GM19455 (cell line): ENCODE data around the gene GRHL3.

Experiments used
- ATAC-seq: cut with Tn5 transposase; IDR thresholded peaks from one replicate; pipeline ENCODE4 v1.9.1; 2021; ENCODE audit not compliant: unreplicated experiment

The GRHL3 gene

DNA sequence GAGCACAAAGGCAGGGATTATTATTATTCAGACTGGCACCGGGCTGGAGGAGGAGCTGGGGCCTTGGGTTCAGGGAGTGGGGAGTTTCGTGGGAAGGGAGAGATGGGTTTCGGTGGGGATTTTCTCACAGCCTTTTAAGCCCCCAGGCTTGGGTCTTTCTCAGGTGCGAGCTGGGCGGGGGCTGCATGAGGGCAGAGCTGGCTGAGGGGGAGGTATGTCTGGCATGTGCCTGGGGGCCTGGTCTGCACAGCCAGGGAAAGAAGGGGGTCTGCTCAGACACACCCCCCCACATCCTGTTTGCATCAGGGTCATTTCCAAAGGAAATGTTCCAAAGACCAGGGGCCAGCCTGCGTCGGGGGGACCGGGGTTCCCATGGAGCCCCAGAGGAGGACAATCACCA, 21.6 kb downstream of the GRHL3 start:
- ATAC-seq: no peak

DNA sequence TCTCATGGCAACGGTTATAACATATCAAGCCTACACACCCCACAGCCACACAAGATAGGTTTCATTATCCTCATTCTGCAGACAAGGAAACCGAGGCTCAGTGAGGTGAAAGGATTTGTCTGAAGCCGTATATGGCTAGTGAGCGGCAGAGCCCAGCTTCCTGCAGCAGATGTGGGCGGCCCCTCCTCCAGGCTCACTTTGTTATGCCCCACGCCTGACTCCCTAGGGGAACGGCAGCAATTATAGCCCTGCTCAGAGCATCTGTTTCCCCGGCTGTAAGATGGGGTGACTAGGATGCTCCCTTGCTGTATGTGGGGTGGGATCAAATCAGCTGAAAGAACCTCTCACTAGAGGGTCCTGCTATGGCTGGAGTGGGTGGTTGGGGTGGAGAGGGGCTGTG, 22.1 kb downstream of the GRHL3 start:
- no peak for ATAC-seq

DNA sequence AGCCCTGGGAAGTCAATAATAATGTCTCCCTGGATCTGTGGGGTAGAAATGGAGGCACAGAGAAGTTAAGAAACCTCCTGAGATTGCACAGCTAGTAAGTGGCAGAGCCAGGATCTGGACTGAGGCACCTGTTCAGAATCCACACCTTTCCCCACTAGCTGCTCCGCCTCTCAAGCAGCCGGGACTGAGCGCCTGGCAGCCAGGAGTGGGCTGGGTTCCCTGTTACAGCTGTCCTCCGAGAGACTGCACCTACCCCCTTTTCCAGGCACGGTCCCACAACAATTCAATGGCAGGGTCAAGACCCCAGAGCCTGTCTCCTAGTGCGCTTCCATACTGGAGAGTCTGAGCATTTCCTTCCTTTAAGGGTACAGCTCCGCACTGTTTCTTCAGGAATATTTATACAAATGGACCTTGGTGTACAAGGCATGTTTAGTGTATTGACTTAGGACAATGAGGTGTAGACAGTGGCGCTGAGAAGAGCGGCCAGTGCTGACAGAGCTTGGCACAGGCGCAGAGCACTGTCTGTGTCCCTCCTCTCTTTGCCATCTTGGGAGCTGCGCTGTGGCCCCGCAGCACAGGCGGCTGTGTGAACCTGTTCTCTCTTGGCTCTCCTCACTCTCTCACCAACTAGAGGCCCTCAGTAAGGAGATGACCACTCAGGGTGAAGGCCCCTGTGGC, 24.4 kb downstream of the GRHL3 start:
- ATAC-seq: no peak

GRCh38 chr1:24344090-24344742, 25.1 kb downstream of the GRHL3 start:
- no peak for ATAC-seq

- no peak for ATAC-seq
Observed at GRCh38 chr1:24345334-24345733, 26.2 kb downstream of the GRHL3 start.

- no peak for ATAC-seq
Observed at GRCh38 chr1:24347159-24347934, 28.2 kb downstream of the GRHL3 start.

DNA sequence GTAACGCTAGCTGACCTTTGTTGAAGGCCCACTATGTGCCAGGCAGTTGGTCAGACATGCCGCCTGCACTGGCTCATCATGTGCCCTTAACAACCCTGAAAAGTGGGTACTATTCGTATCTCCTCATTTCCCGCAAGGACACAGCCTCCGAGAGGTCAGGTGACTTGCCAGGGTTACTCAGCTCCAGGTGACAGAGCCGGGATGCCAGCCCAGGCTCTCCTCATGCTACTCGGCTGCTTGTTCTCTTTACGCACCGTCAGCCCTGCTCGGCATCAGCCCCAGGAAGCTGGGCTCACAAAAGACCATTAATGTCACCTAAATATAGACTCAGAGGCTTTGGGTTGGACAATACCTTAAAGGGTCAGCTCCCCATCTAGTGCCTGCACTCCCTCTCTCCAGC, 29.0 kb downstream of the GRHL3 start:
- no peak for ATAC-seq

DNA sequence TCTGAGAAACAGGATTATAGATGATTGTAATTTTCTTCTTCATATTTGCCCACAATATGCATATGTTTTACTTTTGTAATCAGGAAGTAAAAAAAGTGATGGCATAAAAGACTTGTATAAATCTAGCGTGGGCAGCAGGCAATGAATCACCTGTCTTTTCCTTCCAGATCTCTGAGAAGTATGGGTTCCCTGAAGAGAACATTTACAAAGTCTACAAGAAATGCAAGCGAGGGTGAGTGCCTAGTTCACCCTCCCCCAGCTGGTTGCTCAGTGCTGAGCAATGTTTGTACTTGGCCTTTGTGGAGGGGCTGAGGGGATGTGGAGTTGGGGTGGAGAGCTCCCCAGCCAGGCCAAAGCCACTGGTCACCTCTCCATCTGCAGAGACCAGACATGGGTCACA, 30.7 kb downstream of the GRHL3 start:
- no peak for ATAC-seq

GRCh38 chr1:24351247-24351646, 32.1 kb downstream of the GRHL3 start:
- no peak for ATAC-seq

GRCh38 chr1:24351918-24352627, 32.9 kb downstream of the GRHL3 start:
- ATAC-seq: no peak

GRCh38 chr1:24353292-24353891, 34.2 kb downstream of the GRHL3 start:
- no peak for ATAC-seq

DNA sequence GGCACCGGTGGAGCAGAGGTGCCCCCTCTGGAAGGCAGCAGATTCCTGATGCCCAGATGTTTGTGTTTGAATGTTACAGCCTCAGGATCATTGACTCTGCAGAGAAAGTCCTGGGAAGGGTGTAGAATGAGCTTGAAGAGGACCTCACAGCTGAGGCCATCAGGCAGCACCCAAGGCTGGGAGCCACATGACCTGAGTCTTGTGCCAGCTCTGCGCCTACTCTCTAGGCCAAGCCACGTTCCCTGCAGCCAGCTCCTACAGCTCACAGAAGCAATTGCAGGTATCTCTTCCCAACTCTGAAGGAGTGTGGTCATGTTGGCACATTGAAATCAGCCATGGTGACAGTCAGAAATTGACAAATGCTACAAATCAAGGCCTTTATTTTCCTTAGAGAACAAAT, 36.3 kb downstream of the GRHL3 start:
- ATAC-seq: no peak

- no peak for ATAC-seq
Observed at GRCh38 chr1:24357038-24357437, 37.9 kb downstream of the GRHL3 start.

DNA sequence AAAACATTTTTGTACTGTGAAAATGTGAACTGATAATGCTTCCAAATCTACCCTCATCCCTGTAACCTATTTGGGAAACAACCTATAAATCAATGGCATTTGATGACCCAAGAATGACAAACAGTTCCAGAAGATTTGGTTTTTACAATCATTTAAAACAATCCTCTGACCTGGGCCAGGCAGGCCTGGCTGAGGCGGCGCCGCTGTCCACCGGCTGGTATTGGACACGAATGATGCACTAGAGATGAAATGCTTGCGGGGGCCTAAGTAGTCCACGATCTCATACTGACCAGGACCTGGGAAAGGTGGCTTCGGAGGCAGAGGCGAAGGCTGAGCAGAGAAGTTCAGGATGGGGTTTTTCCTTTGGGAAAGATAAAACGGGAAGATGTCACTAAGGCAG, 41.5 kb downstream of the GRHL3 start:
- no peak for ATAC-seq

DNA sequence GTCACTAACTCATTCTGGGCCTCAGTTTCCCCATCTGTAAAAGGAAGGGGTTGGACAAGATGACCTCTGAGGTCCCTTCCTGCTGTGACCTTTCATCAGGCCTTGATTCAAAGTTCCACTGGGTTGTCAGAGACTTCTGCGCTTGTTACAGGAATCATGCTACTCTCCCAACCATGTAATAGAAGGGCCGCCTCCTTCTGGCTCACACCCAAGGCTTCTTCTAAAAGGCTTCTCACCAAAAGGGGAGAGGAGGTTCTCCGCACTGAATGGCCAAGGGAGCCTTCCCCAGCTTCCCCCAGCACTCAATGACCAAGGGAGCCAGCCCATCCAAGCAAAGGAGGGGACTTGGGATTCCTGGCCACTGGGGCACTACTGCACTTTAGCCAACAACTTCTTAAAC, 42.7 kb downstream of the GRHL3 start:
- no peak for ATAC-seq

DNA sequence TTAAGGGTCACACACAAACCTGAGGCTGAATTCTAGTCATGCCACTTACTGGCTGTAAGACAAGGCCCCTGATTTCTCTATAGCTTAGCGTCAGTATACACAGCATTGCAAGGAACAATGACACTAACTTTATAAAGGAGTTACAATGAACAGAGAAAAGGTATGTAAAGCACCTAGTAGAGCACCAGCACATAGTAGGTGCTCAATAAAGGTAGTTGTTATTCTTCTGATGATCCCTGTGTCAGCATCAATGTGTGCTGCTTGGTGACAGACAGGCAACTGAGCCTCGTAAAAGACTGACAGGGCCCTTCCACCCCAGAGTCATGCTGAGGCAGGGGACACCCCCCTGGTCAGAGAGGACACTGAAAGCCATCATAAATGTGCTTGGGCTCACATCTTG, 43.2 kb downstream of the GRHL3 start:
- no peak for ATAC-seq

DNA sequence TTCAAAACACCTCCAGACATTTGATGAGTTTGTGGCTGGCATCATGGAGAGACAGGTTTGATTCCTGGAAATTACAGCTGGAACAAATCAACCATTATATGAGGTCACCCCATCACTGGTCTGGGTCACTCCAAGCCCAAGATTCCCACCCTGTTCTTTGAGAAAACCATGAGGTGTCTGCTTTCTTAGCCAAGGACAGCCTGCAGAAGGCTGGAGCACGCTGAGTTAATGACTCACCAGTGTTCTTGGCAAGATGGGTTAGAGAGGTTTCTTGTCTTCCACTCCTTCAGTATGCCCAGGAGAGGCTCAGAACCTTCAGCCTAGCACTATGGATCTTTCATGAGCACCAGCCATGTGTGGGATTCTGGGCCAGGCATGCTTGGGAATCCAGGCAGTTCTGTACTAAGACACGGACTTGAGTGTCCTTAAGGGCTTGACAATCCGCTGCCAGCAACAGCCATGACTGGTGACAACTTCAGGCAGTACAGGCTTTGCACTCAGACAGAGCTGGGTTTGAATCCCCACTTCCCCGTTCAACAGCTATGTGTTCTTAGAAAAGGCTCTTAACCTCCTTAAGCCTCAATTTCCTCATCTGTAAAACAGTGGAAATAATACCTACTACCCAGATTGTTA, 43.9 kb downstream of the GRHL3 start:
- ATAC-seq: no peak

- ATAC-seq: no peak
Observed at GRCh38 chr1:24363994-24364393, 44.8 kb downstream of the GRHL3 start.

GRCh38 chr1:24364605-24364974, 45.4 kb downstream of the GRHL3 start:
- no peak for ATAC-seq

GRCh38 chr1:24364975-24365678, 46.0 kb downstream of the GRHL3 start:
- ATAC-seq: no peak
